Smooth muscle cell (in vitro differentiated cells): ENCODE results near the gene ZNF281. TPM values are rescaled to one million over a fixed set of nuclear protein-coding genes. Genes with fewer than 3 reads are reported as not detected.
A peak's percentile ranks its signal among the peaks of the same experiment; 100 is the strongest.

Source experiments
- DNase-seq: peaks from one replicate; lab custom pipeline; 2025; ENCODE audit not compliant: unreplicated experiment; lab: John Stamatoyannopoulos, UW
- H2AFZ ChIP-seq: fragments of 200-600 bp; sonication (generic); 2 replicates; pipeline ENCODE4 v1.6.0; 2016; ENCODE audit warnings: antibody characterized with exemption, low read depth, mild to moderate bottlenecking
- H3F3A ChIP-seq: fragments of 200-600 bp; sonication (generic); 2 replicates; pipeline ENCODE4 v1.6.0; 2017; ENCODE audit warnings: antibody characterized with exemption, low read depth
- H3K27ac ChIP-seq: fragments of 200-600 bp; sonication (generic); 2 replicates; pipeline ENCODE4 v1.5.1; 2016; ENCODE audit warnings: low read depth, mild to moderate bottlenecking
- H3K27me3 ChIP-seq: fragments of 200-600 bp; sonication (generic); 2 replicates; pipeline ENCODE4 v1.6.1; 2016; ENCODE audit warnings: low read depth, mild to moderate bottlenecking
- H3K36me3 ChIP-seq: fragments of 200-600 bp; sonication (generic); 2 replicates; pipeline ENCODE4 v1.5.1; 2016; ENCODE audit warnings: low read depth
- H3K4me1 ChIP-seq: fragments of 200-600 bp; sonication (generic); 2 replicates; pipeline ENCODE4 v1.5.1; 2016; ENCODE audit warnings: low read depth
- H3K4me2 ChIP-seq: fragments of 200-600 bp; sonication (generic); 2 replicates; pipeline ENCODE4 v1.6.0; 2016; ENCODE audit warnings: mild to moderate bottlenecking
- H3K4me3 ChIP-seq: fragments of 200-600 bp; sonication (generic); 2 replicates; pipeline ENCODE4 v1.5.1; 2016; ENCODE audit warnings: mild to moderate bottlenecking
- H3K79me2 ChIP-seq: fragments of 200-600 bp; sonication (generic); 2 replicates; pipeline ENCODE4 v1.6.0; 2016; ENCODE audit warnings: low read depth, mild to moderate bottlenecking
- H3K9ac ChIP-seq: fragments of 200-600 bp; sonication (generic); 2 replicates; pipeline ENCODE4 v1.6.0; 2016; ENCODE audit warnings: low read depth
- H3K9me3 ChIP-seq: fragments of 200-600 bp; sonication (generic); replicated peaks from 2 replicates; pipeline ENCODE4 v1.5.1; 2016; ENCODE audit warnings: low read depth
- H4K20me1 ChIP-seq: fragments of 200-600 bp; sonication (generic); 2 replicates; pipeline ENCODE4 v1.6.0; 2016; ENCODE audit warnings: low read depth
- CTCF ChIP-seq: fragments of 200-600 bp; sonication (generic); IDR thresholded peaks from 2 replicates; pipeline ENCODE4 v1.5.1; 2017; ENCODE audit warnings: borderline replicate concordance, mild to moderate bottlenecking, antibody characterized with exemption; ENCODE audit not compliant: insufficient read depth, poor library complexity, severe bottlenecking
- WGBS: methylation state at CpG from one replicate; pipeline ENCODE4 v1.1.7; 2016; ENCODE audit warnings: low lambda C conversion rate; 5-methylcytosine and 5-hydroxymethylcytosine counted together
- polyA plus RNA-seq: library from polyadenylated mRNA; unstranded; fragments of >200 nt; fragmentation: Nextera tagmentation; extraction: Ambion mirVana; gene quantifications from 2 replicates; pipeline ENCODE4 v1.2.1, GENCODE V29; 2016
- total RNA-seq: library from RNA; depleted of rRNA; stranded (reverse); fragments of >200 nt; gene quantifications from 2 replicates; pipeline ENCODE4 v1.2.3, GENCODE V29; 2014

Gene ZNF281
- total and polyA plus RNA-seq, 2 experiments from 2014 or later = 34.4 to 59.4 TPM

- DNase-seq = no peak
- no peak overlapping the region for H3K4me2 ChIP-seq
- WGBS = 97% methylated on average over 1 of the region's 1 CpG
- H4K20me1 ChIP-seq = peaks cover 34% of the 10 kb centered on the region
- peaks cover 8% of the 10 kb centered on the region for H3F3A ChIP-seq
- no peak overlapping the region for H3K4me3 ChIP-seq
- H3K36me3 ChIP-seq = no peaks in the 10 kb centered on the region
- no peak overlapping the region for H3K9ac ChIP-seq
- H3K4me1 ChIP-seq = peaks cover 5% of the 10 kb centered on the region
- no peak for TF ChIP-seq CTCF
- H3K27ac ChIP-seq = no peak overlapping the region
- no peak overlapping the region for H2AFZ ChIP-seq
- no peaks in the 10 kb centered on the region for H3K27me3 ChIP-seq
- H3K9me3 ChIP-seq = no peaks in the 10 kb centered on the region
- H3K79me2 ChIP-seq = peaks cover 19% of the 10 kb centered on the region
Measured at GRCh38 chr1:200398373-200398772, 11.5 kb downstream of the ZNF281 start.

- no peak overlapping the region for H3K4me3 ChIP-seq
- H3K36me3 ChIP-seq = no peaks in the 10 kb centered on the region
- no peak overlapping the region for H3K27ac ChIP-seq
- H3F3A ChIP-seq = no peaks in the 10 kb centered on the region
- DNase-seq = no peak
- no peak overlapping the region for H3K9ac ChIP-seq
- no peak overlapping the region for H3K4me2 ChIP-seq
- H4K20me1 ChIP-seq = no peaks in the 10 kb centered on the region
- no peak overlapping the region for H2AFZ ChIP-seq
- 91% methylated on average over 7 of the region's 7 CpGs for WGBS
- no peaks in the 10 kb centered on the region for H3K4me1 ChIP-seq
- no peaks in the 10 kb centered on the region for H3K27me3 ChIP-seq
- TF ChIP-seq CTCF = no peak
- no peaks in the 10 kb centered on the region for H3K9me3 ChIP-seq
- no peaks in the 10 kb centered on the region for H3K79me2 ChIP-seq
Measured at GRCh38 chr1:200392625-200393185, 17.1 kb downstream of the ZNF281 start.

- H3K27me3 ChIP-seq = no peaks in the 10 kb centered on the region
- no peaks in the 10 kb centered on the region for H3K4me1 ChIP-seq
- TF ChIP-seq CTCF = no peak
- no peaks in the 10 kb centered on the region for H4K20me1 ChIP-seq
- WGBS = 71% methylated on average over 1 of the region's 1 CpG
- H3K9ac ChIP-seq = no peak overlapping the region
- no peak overlapping the region for H3K27ac ChIP-seq
- DNase-seq = no peak
- no peaks in the 10 kb centered on the region for H3K79me2 ChIP-seq
- H3K4me2 ChIP-seq = no peak overlapping the region
- no peaks in the 10 kb centered on the region for H3K36me3 ChIP-seq
- H3K4me3 ChIP-seq = no peak overlapping the region
- no peaks in the 10 kb centered on the region for H3F3A ChIP-seq
- H3K9me3 ChIP-seq = no peaks in the 10 kb centered on the region
- H2AFZ ChIP-seq = no peak overlapping the region
Measured at GRCh38 chr1:200391747-200392146, 18.1 kb downstream of the ZNF281 start.

- no peak overlapping the region for H2AFZ ChIP-seq
- H3K9ac ChIP-seq = no peak overlapping the region
- no peaks in the 10 kb centered on the region for H3K9me3 ChIP-seq
- no peak overlapping the region for H3K4me3 ChIP-seq
- no peaks in the 10 kb centered on the region for H3K79me2 ChIP-seq
- no peaks in the 10 kb centered on the region for H3F3A ChIP-seq
- H3K4me2 ChIP-seq = no peak overlapping the region
- TF ChIP-seq CTCF = no peak
- 55% methylated on average over 1 of the region's 1 CpG for WGBS
- peak overlapping the region; percentile 5 for H3K27ac ChIP-seq
- no peaks in the 10 kb centered on the region for H3K27me3 ChIP-seq
- H4K20me1 ChIP-seq = no peaks in the 10 kb centered on the region
- no peaks in the 10 kb centered on the region for H3K4me1 ChIP-seq
- DNase-seq = no peak
- H3K36me3 ChIP-seq = no peaks in the 10 kb centered on the region
Measured at GRCh38 chr1:200388791-200389190, 21.0 kb downstream of the ZNF281 start.
